Lower leg skin (tissue), 3 donors: Measurements from ENCODE around the gene AK6.

ENCODE experiments used
- POLR2A ChIP-seq, 2 donors: fragments of 450-650 bp; IDR thresholded peaks; one replicate each; pipeline ENCODE4 v1.6.1; 2016 to 2017; ENCODE audit warnings: antibody characterized with exemption in 2 of 2, mild to moderate bottlenecking in 1 of 2, moderate library complexity in 1 of 2
- TF ChIP-seq, protein P1 (sequence below), 3 donors: fragments of 450-650 bp; IDR thresholded peaks; one replicate each; pipeline ENCODE4 v1.5.1; 2016; ENCODE audit warnings: antibody characterized with exemption in 3 of 3, mild to moderate bottlenecking in 3 of 3, moderate library complexity in 2 of 3

DNA sequence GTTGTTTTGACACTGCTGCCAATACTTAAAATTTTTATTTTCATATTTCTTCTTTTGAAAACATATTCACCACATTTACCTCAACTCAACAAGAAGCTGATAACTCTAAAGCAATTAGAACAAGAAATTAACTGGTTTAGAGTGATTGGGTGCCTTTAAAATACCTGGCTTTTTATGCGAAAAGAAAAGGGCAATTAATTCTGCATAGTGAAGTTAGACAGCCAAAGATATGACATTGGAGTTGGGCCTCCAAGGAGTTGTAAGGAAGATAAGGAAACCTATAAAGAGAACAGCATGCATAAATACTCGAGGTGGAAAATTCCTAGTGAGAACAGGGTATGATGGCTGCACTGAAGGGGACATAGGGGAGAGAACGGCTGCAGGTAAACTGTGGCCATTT is 9.6 kb downstream of the AK6 start:
- TF ChIP-seq, protein P1, sequence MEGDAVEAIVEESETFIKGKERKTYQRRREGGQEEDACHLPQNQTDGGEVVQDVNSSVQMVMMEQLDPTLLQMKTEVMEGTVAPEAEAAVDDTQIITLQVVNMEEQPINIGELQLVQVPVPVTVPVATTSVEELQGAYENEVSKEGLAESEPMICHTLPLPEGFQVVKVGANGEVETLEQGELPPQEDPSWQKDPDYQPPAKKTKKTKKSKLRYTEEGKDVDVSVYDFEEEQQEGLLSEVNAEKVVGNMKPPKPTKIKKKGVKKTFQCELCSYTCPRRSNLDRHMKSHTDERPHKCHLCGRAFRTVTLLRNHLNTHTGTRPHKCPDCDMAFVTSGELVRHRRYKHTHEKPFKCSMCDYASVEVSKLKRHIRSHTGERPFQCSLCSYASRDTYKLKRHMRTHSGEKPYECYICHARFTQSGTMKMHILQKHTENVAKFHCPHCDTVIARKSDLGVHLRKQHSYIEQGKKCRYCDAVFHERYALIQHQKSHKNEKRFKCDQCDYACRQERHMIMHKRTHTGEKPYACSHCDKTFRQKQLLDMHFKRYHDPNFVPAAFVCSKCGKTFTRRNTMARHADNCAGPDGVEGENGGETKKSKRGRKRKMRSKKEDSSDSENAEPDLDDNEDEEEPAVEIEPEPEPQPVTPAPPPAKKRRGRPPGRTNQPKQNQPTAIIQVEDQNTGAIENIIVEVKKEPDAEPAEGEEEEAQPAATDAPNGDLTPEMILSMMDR (IDR thresholded peaks at IDR 0.05), result no peak
- no peak for TF ChIP-seq POLR2A (IDR thresholded peaks at IDR 0.05)
